HCT116 (cell line): ENCODE results near the gene PDE4D. TPM values are rescaled to one million over a fixed set of nuclear protein-coding genes. Genes with fewer than 3 reads are reported as not detected.

ENCODE experiments used
- ATAC-seq: fragments of 200-7000 bp; cut with Tn5 transposase; 2 replicates; pipeline ENCODE4 v1.9.1; 2020; ENCODE audit warnings: mild to moderate bottlenecking, moderate library complexity
- BruUV-seq: library from RNA; stranded (reverse); fragments of 400-500 nt; replicated peaks from 2 replicates; lab custom pipeline; 2021; lab: Mats Ljungman, UMichigan
- CTCF ChIA-PET: fragments of 300-600 bp; sonication (Branson Sonifier 250); formaldehyde crosslinking; loops from one replicate; lab custom pipeline; 2021; ENCODE audit warnings: antibody characterized with exemption; lab: Charles Lee
- POLR2A ChIA-PET: fragments of 300-600, 350-600 bp; sonication (Branson Sonifier 250); formaldehyde crosslinking; loops from one replicate; lab custom pipeline; 2021; ENCODE audit warnings: antibody characterized with exemption; lab: Charles Lee
- RAD21 ChIA-PET, 2 experiments: fragments of 300-600 bp; sonication (Branson Sonifier 250); formaldehyde crosslinking; loops; one replicate each; lab custom pipeline; 2023; ENCODE audit warnings: low total read pairs in 2 of 2; ENCODE audit not compliant: uncharacterized antibody in 2 of 2, unreplicated experiment in 2 of 2, low non-redundant PET in 1 of 2; lab: Charles Lee
- DNase-seq: peaks from one replicate; pipeline ENCODE4 v3.0.0-alpha.2; 2010; ENCODE audit warnings: low read depth, low spot score
- H2AFZ ChIP-seq: fragments of 200-600 bp; shearing (Covaris generic), sonication (generic); 2 replicates; pipeline ENCODE4 v1.6.1; 2017; ENCODE audit warnings: low read depth, mixed run types, mixed read lengths, antibody characterized with exemption, low read length; ENCODE audit not compliant: poor library complexity, severe bottlenecking
- H3K27ac ChIP-seq: 2 replicates; pipeline ENCODE4 v1.5.1; 2012; ENCODE audit warnings: low read depth, low read length
- H3K27me3 ChIP-seq: fragments of 200-600 bp; sonication (generic); 2 replicates; pipeline ENCODE4 v1.6.1; 2016; ENCODE audit warnings: mixed run types, low read length, mixed read lengths; ENCODE audit not compliant: insufficient read depth
- H3K36me3 ChIP-seq, 2 experiments: fragments of 200-500 bp in 1 of 2; fragments of 200-600 bp in 1 of 2; sonication (Bioruptor generic) in 1 of 2; sonication (generic) in 1 of 2; 2 replicates each; pipeline versions ENCODE4 v1.5.1 to v1.6.1; 2014 to 2016; ENCODE audit warnings: low read length in 2 of 2, inconsistent platforms in 1 of 2, mixed read lengths in 1 of 2, mixed run types in 1 of 2; ENCODE audit not compliant: insufficient read depth in 2 of 2, control insufficient read depth in 1 of 2
- H3K4me1 ChIP-seq, 2 experiments: fragments of 200-600 bp in 1 of 2; sonication (generic) in 1 of 2; 2 replicates each; pipeline versions ENCODE4 v1.5.1 to v1.6.1; 2012 to 2017; ENCODE audit warnings: low read length in 2 of 2, inconsistent platforms in 1 of 2, mild to moderate bottlenecking in 1 of 2, mixed read lengths in 1 of 2, mixed run types in 1 of 2, moderate library complexity in 1 of 2; ENCODE audit not compliant: insufficient read depth in 2 of 2, control insufficient read depth in 1 of 2
- H3K4me2 ChIP-seq: fragments of 200-600 bp; sonication (generic); 2 replicates; pipeline ENCODE4 v1.6.1; 2017; ENCODE audit warnings: mixed run types, low read length, mixed read lengths
- H3K4me3 ChIP-seq, 2 experiments: fragments of 200-600 bp in 1 of 2; sonication (generic) in 1 of 2; replicated peaks in 1 of 2; 2 replicates each; pipeline ENCODE4 v1.5.1; 2011 to 2016; ENCODE audit warnings: low read length in 2 of 2, control low read depth in 1 of 2, low read depth in 1 of 2, mild to moderate bottlenecking in 1 of 2, mixed read lengths in 1 of 2, mixed run types in 1 of 2
- H3K79me2 ChIP-seq: fragments of 200-600 bp; sonication (generic); 2 replicates; pipeline ENCODE4 v1.6.1; 2017; ENCODE audit warnings: mild to moderate bottlenecking, mixed run types, low read length, moderate library complexity, mixed read lengths; ENCODE audit not compliant: insufficient read depth
- H3K9ac ChIP-seq: fragments of 200-600 bp; sonication (generic); 2 replicates; pipeline ENCODE4 v1.6.1; 2016; ENCODE audit warnings: low read length, mixed read lengths
- H3K9me2 ChIP-seq: fragments of 200-600 bp; sonication (generic), shearing (Covaris generic); 2 replicates; pipeline ENCODE4 v1.6.1; 2017; ENCODE audit warnings: mixed run types, mild to moderate bottlenecking, moderate library complexity; ENCODE audit not compliant: insufficient read depth
- H3K9me3 ChIP-seq, 2 experiments: fragments of 200-500 bp in 1 of 2; fragments of 200-600 bp in 1 of 2; sonication (Bioruptor generic) in 1 of 2; sonication (generic) in 1 of 2; 2 replicates each; pipeline ENCODE4 v1.6.1; 2014 to 2017; ENCODE audit warnings: low read length in 2 of 2, mixed read lengths in 2 of 2, inconsistent platforms in 1 of 2, low read depth in 1 of 2, mild to moderate bottlenecking in 1 of 2, mixed run types in 1 of 2, moderate library complexity in 1 of 2; ENCODE audit not compliant: control insufficient read depth in 1 of 2, insufficient read depth in 1 of 2
- H4K20me1 ChIP-seq: fragments of 200-600 bp; sonication (generic), shearing (Covaris generic); 2 replicates; pipeline ENCODE4 v1.6.1; 2017; ENCODE audit warnings: mixed run types, mild to moderate bottlenecking, moderate library complexity; ENCODE audit not compliant: insufficient read depth
- CEBPB ChIP-seq: IDR thresholded peaks from 2 replicates; pipeline ENCODE4 v1.6.1; 2012; ENCODE audit warnings: low read depth
- EGR1 ChIP-seq: IDR thresholded peaks from 2 replicates; pipeline ENCODE4 v1.6.1; 2012; ENCODE audit warnings: low read depth
- EZH2 ChIP-seq: fragments of 200-600 bp; sonication (generic); IDR thresholded peaks from 2 replicates; pipeline ENCODE4 v1.6.1; 2017; ENCODE audit warnings: antibody characterized with exemption, mixed run types
- EZH2phosphoT487 ChIP-seq: fragments of 200-600 bp; IDR thresholded peaks from 2 replicates; pipeline ENCODE4 v1.6.1; 2018; ENCODE audit warnings: antibody characterized with exemption, borderline replicate concordance
- POLR2A ChIP-seq: IDR thresholded peaks from 2 replicates; pipeline ENCODE4 v1.7.0; 2011; ENCODE audit warnings: borderline replicate concordance; ENCODE audit not compliant: insufficient read depth, insufficient read length; ENCODE audit errors: extremely low read depth
- POLR2AphosphoS5 ChIP-seq: IDR thresholded peaks from 2 replicates; pipeline ENCODE4 v1.6.1; 2011; ENCODE audit warnings: mild to moderate bottlenecking, low read depth, low read length, moderate library complexity
- SP1 ChIP-seq: IDR thresholded peaks from 2 replicates; pipeline ENCODE4 v1.6.1; 2012; ENCODE audit warnings: low read depth
- SRF ChIP-seq: IDR thresholded peaks from 2 replicates; pipeline ENCODE4 v1.6.1; 2012; ENCODE audit warnings: low read depth
- TCF7L2 ChIP-seq: IDR thresholded peaks from 2 replicates; pipeline ENCODE4 v1.7.0; 2011; ENCODE audit warnings: borderline replicate concordance, inconsistent platforms; ENCODE audit not compliant: insufficient read depth, insufficient read length; ENCODE audit errors: extremely low read depth
- ZFX ChIP-seq: fragments of 450-650 bp; IDR thresholded peaks from 2 replicates; pipeline ENCODE4 v1.6.1; 2017
- intact Hi-C: fragments of 100-400 bp; cut with micrococcal nuclease; formaldehyde crosslinking; loops from 2 replicates; pipeline ENCODE4 v1.10.0; 2022
- total RNA-seq: library from RNA; stranded (reverse); gene quantifications from one replicate; pipeline ENCODE4 v1.2.1, GENCODE V29; 2021; ENCODE audit not compliant: unreplicated experiment
- TF ChIP-seq, protein P1 (sequence below): IDR thresholded peaks from 2 replicates; pipeline ENCODE4 v1.6.1; 2012; ENCODE audit warnings: low read depth

Gene PDE4D
- total RNA-seq, 1 experiment from 2014 or later: 1.1 TPM

DNA sequence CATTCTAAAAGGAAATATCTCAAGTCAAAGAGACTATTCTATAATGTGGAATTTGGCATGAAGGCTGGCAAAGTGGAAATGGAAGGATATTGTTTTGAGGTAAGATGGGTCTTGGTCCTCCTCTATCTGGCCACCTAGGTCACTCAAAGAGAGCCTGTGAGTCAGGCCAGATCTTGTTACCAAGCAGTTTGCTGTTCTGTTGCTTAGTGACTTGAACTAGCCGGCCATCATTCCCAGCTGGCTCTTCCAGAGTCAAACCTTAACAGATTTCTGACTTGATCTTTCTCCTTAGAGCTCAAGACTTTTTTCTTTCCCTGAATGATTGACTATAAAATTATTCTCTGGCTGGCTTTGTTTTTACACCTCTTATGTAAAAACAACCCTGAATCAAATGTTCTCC, 136.1 kb downstream of the PDE4D start:
- POLR2A ChIA-PET: no interaction called here
- Histone ChIP-seq H3K9me2 (no peaks in the 10 kb centered on the region), H3K79me2 (no peaks in the 10 kb centered on the region), H3K9me3 (no peaks in the 10 kb centered on the region), H3K9ac (no peak overlapping the region), H3K4me3 (no peak overlapping the region), H3K4me2 (no peak overlapping the region), H3K27ac (no peak overlapping the region), H3K36me3 (no peaks in the 10 kb centered on the region), H3K27me3 (no peaks in the 10 kb centered on the region), H4K20me1 (no peaks in the 10 kb centered on the region), H3K4me1 (no peaks in the 10 kb centered on the region), H2AFZ (no peak overlapping the region)
- DNase-seq (no peak), ATAC-seq (no peak)
- intact Hi-C loops: no loop called here
- TF ChIP-seq TCF7L2: no peak
- TF ChIP-seq SRF: no peak
- TF ChIP-seq EZH2: no peak
- TF ChIP-seq SP1: no peak
- TF ChIP-seq, protein P1, sequence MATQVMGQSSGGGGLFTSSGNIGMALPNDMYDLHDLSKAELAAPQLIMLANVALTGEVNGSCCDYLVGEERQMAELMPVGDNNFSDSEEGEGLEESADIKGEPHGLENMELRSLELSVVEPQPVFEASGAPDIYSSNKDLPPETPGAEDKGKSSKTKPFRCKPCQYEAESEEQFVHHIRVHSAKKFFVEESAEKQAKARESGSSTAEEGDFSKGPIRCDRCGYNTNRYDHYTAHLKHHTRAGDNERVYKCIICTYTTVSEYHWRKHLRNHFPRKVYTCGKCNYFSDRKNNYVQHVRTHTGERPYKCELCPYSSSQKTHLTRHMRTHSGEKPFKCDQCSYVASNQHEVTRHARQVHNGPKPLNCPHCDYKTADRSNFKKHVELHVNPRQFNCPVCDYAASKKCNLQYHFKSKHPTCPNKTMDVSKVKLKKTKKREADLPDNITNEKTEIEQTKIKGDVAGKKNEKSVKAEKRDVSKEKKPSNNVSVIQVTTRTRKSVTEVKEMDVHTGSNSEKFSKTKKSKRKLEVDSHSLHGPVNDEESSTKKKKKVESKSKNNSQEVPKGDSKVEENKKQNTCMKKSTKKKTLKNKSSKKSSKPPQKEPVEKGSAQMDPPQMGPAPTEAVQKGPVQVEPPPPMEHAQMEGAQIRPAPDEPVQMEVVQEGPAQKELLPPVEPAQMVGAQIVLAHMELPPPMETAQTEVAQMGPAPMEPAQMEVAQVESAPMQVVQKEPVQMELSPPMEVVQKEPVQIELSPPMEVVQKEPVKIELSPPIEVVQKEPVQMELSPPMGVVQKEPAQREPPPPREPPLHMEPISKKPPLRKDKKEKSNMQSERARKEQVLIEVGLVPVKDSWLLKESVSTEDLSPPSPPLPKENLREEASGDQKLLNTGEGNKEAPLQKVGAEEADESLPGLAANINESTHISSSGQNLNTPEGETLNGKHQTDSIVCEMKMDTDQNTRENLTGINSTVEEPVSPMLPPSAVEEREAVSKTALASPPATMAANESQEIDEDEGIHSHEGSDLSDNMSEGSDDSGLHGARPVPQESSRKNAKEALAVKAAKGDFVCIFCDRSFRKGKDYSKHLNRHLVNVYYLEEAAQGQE: no peak
- CTCF ChIA-PET: no interaction called here
- no TSS peak for BruUV-seq
- RAD21 ChIA-PET: no interaction called here

DNA sequence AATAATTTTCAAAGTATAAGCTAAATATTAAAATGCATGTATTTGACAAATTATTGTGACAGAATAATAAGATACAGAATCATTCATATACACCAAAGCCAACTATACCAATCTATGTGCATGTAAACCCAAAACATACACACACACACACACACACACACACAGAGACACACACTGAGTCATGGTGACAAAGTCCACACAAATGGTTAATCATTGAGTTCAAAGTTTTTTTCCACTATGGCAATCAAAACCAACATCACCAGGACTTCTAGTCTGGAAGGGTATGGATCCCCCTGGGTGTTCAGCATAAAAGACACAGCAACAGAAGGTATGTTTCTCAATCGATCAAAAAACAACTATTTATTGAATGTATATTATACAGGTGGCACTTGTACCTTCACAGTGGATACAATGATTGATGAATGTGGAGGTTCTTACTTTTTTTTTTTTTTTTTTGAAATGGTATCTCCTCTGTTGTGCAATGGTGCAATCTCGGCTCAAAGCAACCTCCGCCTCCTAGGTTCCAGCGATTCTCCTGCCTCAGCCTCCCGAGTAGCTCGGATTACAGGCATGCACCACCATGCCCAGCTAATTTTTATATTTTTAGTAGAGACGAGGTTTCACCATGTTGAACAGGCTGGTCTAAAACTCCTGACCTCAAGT, 137.0 kb downstream of the PDE4D start:
- no peaks in the 10 kb centered on the region for H4K20me1 ChIP-seq
- H3K79me2 ChIP-seq: no peaks in the 10 kb centered on the region
- no peak overlapping the region for H3K9ac ChIP-seq
- H3K9me2 ChIP-seq: no peaks in the 10 kb centered on the region
- CTCF ChIA-PET: interaction anchor here (0.7 kb wide), 1 partner anchor 664 kb away, joined by 3 read pairs; no protein-coding TSS in a partner anchor
- H2AFZ ChIP-seq: no peak overlapping the region
- POLR2A ChIA-PET: no interaction called here
- RAD21 ChIA-PET: no interaction called here
- H3K4me3 ChIP-seq: no peak overlapping the region
- no peak overlapping the region for H3K4me2 ChIP-seq
- no peaks in the 10 kb centered on the region for H3K27me3 ChIP-seq
- no TSS peak for BruUV-seq
- no peaks in the 10 kb centered on the region for H3K36me3 ChIP-seq
- DNase-seq (no peak), ATAC-seq (no peak)
- intact Hi-C loops: no loop called here
- H3K4me1 ChIP-seq: no peaks in the 10 kb centered on the region
- H3K27ac ChIP-seq: no peak overlapping the region
- H3K9me3 ChIP-seq: no peaks in the 10 kb centered on the region
- no peak for TF ChIP-seq EZH2phosphoT487
- no peak for TF ChIP-seq CEBPB
- TF ChIP-seq POLR2AphosphoS5: no peak
- TF ChIP-seq TCF7L2: no peak
- no peak for TF ChIP-seq EGR1
- TF ChIP-seq, protein P1: no peak
- no peak for TF ChIP-seq ZFX
- no peak for TF ChIP-seq POLR2A
